Measurements from ENCODE around the gene TEKTIP1. TPM values are rescaled to one million over a fixed set of nuclear protein-coding genes. Genes with fewer than 3 reads are reported as not detected.

Gene TEKTIP1
- total RNA-seq, 6 donors from 2014 or later, result 1.6 to 7.3 (median 6.2) TPM; not detected in 3

- peaks cover 0 to 9% (median 2%) of the 10 kb centered on the region in 4 donors for H3K4me1 ChIP-seq
- DNase-seq (no peak), ATAC-seq (ENCODE audit: low FRiP score in 2 of 2) (no peak)
- no peak overlapping the region for H3K27ac ChIP-seq
- peaks cover 0 to 13% (median 0%) of the 10 kb centered on the region in 4 donors for H3K36me3 ChIP-seq
- TF ChIP-seq EP300 (IDR thresholded peaks at IDR 0.05), result no peak
- TF ChIP-seq POLR2AphosphoS5 (IDR thresholded peaks at IDR 0.05), result no peak
- TF ChIP-seq CTCF (IDR thresholded peaks at IDR 0.05), result no peak
- TF ChIP-seq POLR2A (IDR thresholded peaks at IDR 0.05), result no peak
- 93 to 100% methylated on average over 1 to 8 of the region's 8 CpGs for WGBS, 2 donors
- H3K27me3 ChIP-seq, result peaks cover 0 to 7% (median under 1%) of the 10 kb centered on the region in 4 donors
- H3K9me3 ChIP-seq, result no peaks in the 10 kb centered on the region
- no peak overlapping the region for H3K4me3 ChIP-seq
Observed at GRCh38 chr19:3590991-3591659, 52.2 kb downstream of the TEKTIP1 start.

- 89 to 90% methylated on average over 2 to 9 of the region's 9 CpGs for WGBS, 2 donors
- no peak for ATAC-seq (ENCODE audit: low FRiP score in 2 of 2)
- H3K4me1 ChIP-seq, result peaks cover 0 to under 1% (median 0%) of the 10 kb centered on the region in 4 donors
- no peaks in the 10 kb centered on the region for H3K27me3 ChIP-seq
- H3K4me3 ChIP-seq, result no peak overlapping the region
- no peaks in the 10 kb centered on the region for H3K9me3 ChIP-seq
- no peak for TF ChIP-seq POLR2AphosphoS5 (IDR thresholded peaks at IDR 0.05)
- no peak for TF ChIP-seq CTCF (IDR thresholded peaks at IDR 0.05)
- no peak for TF ChIP-seq EP300 (IDR thresholded peaks at IDR 0.05)
- TF ChIP-seq POLR2A (IDR thresholded peaks at IDR 0.05), result no peak
- peaks cover 0 to 13% (median 0%) of the 10 kb centered on the region in 4 donors for H3K36me3 ChIP-seq
- DNase-seq, result no peak
- no peak overlapping the region for H3K27ac ChIP-seq
Observed at GRCh38 chr19:3591876-3592613, 53.1 kb downstream of the TEKTIP1 start.

GRCh38 chr19:3593156-3593555 lies 54.2 kb downstream of the TEKTIP1 start:
- peak in 1 of 2 donors; percentile 8 for ATAC-seq (ENCODE audit: low FRiP score in 2 of 2)
- DNase-seq, result peak in 1 of 2 donors; percentile 47
- Histone ChIP-seq H3K36me3 (peaks cover 0 to 13% (median 0%) of the 10 kb centered on the region in 4 donors), H3K4me3 (no peak overlapping the region), H3K4me1 (no peaks in the 10 kb centered on the region), H3K9me3 (no peaks in the 10 kb centered on the region), H3K27ac (no peak overlapping the region), H3K27me3 (no peaks in the 10 kb centered on the region)
- no peak for TF ChIP-seq POLR2AphosphoS5 (IDR thresholded peaks at IDR 0.05)
- no peak for TF ChIP-seq POLR2A (IDR thresholded peaks at IDR 0.05)
- TF ChIP-seq EP300 (IDR thresholded peaks at IDR 0.05), result no peak
- no peak for TF ChIP-seq CTCF (IDR thresholded peaks at IDR 0.05)
- 52 to 58% methylated on average over 11 of the region's 11 CpGs for WGBS, 2 donors

Small RNA genes lying within 50 kb of the gene (small RNA-seq; reads per million reads assigned to genes)
- gene AC005786.1, result 0 reads per million in 4 donors
- gene RF00212, result 0 reads per million in 4 donors

Other genes with a start within 250 kb of the TEKTIP1 start
- 100 to 1,000 TPM in 5 of 6 donors, 10 to 100 TPM in 1; 96.1 to 175 (median 154) TPM for gene NFIC, start 172.6 kb upstream of the TEKTIP1 start, total RNA-seq
- gene SMIM24, start 58.6 kb upstream of the TEKTIP1 start, total RNA-seq, result 1 to 10 TPM in 1 of 6 donors, not detected in 5; 1.7 TPM
- not detected for gene SMIM44, start 55.7 kb upstream of the TEKTIP1 start, total RNA-seq
- 10 to 100 TPM; 13.3 to 26.8 (median 17.3) TPM for gene DOHH, start 38.5 kb upstream of the TEKTIP1 start, total RNA-seq
- gene FZR1, start 32.9 kb upstream of the TEKTIP1 start, total RNA-seq, result 100 to 1,000 TPM in 1 of 6 donors, 10 to 100 TPM in 5; 19.9 to 110 (median 37.5) TPM
- 100 to 1,000 TPM in 2 of 6 donors, 10 to 100 TPM in 4; 44.2 to 178 (median 96.0) TPM for gene MFSD12, start 18.4 kb downstream of the TEKTIP1 start, total RNA-seq
- gene HMG20B, start 33.8 kb downstream of the TEKTIP1 start, total RNA-seq, result 100 to 1,000 TPM in 2 of 6 donors, 10 to 100 TPM in 4; 79.5 to 183 (median 85.9) TPM
- 1 to 10 TPM in 5 of 6 donors, under 1 TPM in 1; 0.91 to 5.2 (median 1.4) TPM for gene GIPC3, start 46.3 kb downstream of the TEKTIP1 start, total RNA-seq
- 1 to 10 TPM in 5 of 6 donors, under 1 TPM in 1; 0.49 to 7.0 (median 2.6) TPM for gene TBXA2R, start 67.7 kb downstream of the TEKTIP1 start, total RNA-seq
- gene CACTIN, start 87.6 kb downstream of the TEKTIP1 start, total RNA-seq, result 10 to 100 TPM; 21.5 to 97.4 (median 25.5) TPM
- 10 to 100 TPM; 24.6 to 64.1 (median 43.1) TPM for gene PIP5K1C, start 161.3 kb downstream of the TEKTIP1 start, total RNA-seq
- 10 to 100 TPM; 27.2 to 94.3 (median 55.5) TPM for gene TJP3, start 169.2 kb downstream of the TEKTIP1 start, total RNA-seq
- gene APBA3, start 222.5 kb downstream of the TEKTIP1 start, total RNA-seq, result 10 to 100 TPM; 13.4 to 92.2 (median 21.6) TPM
- gene MRPL54, start 223.5 kb downstream of the TEKTIP1 start, total RNA-seq, result 10 to 100 TPM; 16.8 to 83.9 (median 65.5) TPM
- not detected for gene RAX2, start 233.1 kb downstream of the TEKTIP1 start, total RNA-seq
- 10 to 100 TPM in 5 of 6 donors, 1 to 10 TPM in 1; 9.6 to 20.1 (median 13.1) TPM for gene MATK, start 247.2 kb downstream of the TEKTIP1 start, total RNA-seq

Data from upper lobe of left lung (tissue), 6 donors.